Nephron (organoid): ENCODE measurements around the gene ZNF536.
"Not testable (repeated sequence)": the region's sequence is repeated elsewhere in the genome, so short reads cannot be mapped to it uniquely, and the experiment has no call there.

Experiments used
- H3K27ac Mint-ChIP-seq, 3 experiments: 2 replicates each; pipeline ENCODE4 v1.8.0; 2020; ENCODE audit warnings: mixed read lengths in 3 of 3, mild to moderate bottlenecking in 2 of 3, moderate library complexity in 1 of 3
- H3K27me3 Mint-ChIP-seq: 2 replicates; pipeline ENCODE4 v1.8.0; 2021; ENCODE audit warnings: low read depth, mild to moderate bottlenecking, moderate library complexity, mixed read lengths
- H3K36me3 Mint-ChIP-seq: 2 replicates; pipeline ENCODE4 v1.8.0; 2020; ENCODE audit warnings: low read depth, mixed read lengths
- H3K4me1 Mint-ChIP-seq: 2 replicates; pipeline ENCODE4 v1.8.0; 2020; ENCODE audit warnings: mixed read lengths
- H3K4me3 Mint-ChIP-seq, 3 experiments: 2 replicates each; pipeline ENCODE4 v1.8.0; 2020; ENCODE audit warnings: mild to moderate bottlenecking in 3 of 3, mixed read lengths in 3 of 3, moderate library complexity in 2 of 3
- H3K9me3 Mint-ChIP-seq: 2 replicates; pipeline ENCODE4 v1.8.0; 2020; ENCODE audit warnings: mixed read lengths
- CTCF ChIP-seq, 3 experiments: fragments of 200-600 bp; sonication (generic); IDR thresholded peaks; one replicate each; pipeline ENCODE4 v1.5.0; 2021; ENCODE audit warnings: antibody characterized with exemption in 3 of 3; ENCODE audit not compliant: unreplicated experiment in 3 of 3

Gene ZNF536

GRCh38 chr19:30344446-30345425 is 27.4 kb upstream of the ZNF536 start:
- Mint-ChIP-seq H3K9me3 (no peaks in the 10 kb centered on the region), H3K4me1 (peaks cover 14% of the 10 kb centered on the region), H3K27ac (no peak overlapping the region), H3K27me3 (peaks cover 5% of the 10 kb centered on the region), H3K36me3 (no peaks in the 10 kb centered on the region), H3K4me3 (no peak overlapping the region)
- TF ChIP-seq CTCF (IDR thresholded peaks at IDR 0.05; ENCODE audit: unreplicated experiment in 3 of 3): no peak

- Mint-ChIP-seq H3K4me3 (no peak overlapping the region), H3K4me1 (peaks cover 11% of the 10 kb centered on the region), H3K9me3 (no peaks in the 10 kb centered on the region), H3K27ac (no peak overlapping the region), H3K27me3 (peaks cover 5% of the 10 kb centered on the region), H3K36me3 (no peaks in the 10 kb centered on the region)
- TF ChIP-seq CTCF (IDR thresholded peaks at IDR 0.05; ENCODE audit: unreplicated experiment in 3 of 3): no peak
These were observed 26.5 kb upstream of the ZNF536 start for GRCh38 chr19:30345686-30346085.

GRCh38 chr19:30346468-30346867 is 25.7 kb upstream of the ZNF536 start:
- not testable (repeated sequence) for H3K27ac Mint-ChIP-seq, H3K9me3 Mint-ChIP-seq, H3K4me3 Mint-ChIP-seq, H3K4me1 Mint-ChIP-seq, H3K27me3 Mint-ChIP-seq, H3K36me3 Mint-ChIP-seq

GRCh38 chr19:30349131-30349730 is 23.0 kb upstream of the ZNF536 start:
- no peak overlapping the region for H3K4me3 Mint-ChIP-seq
- H3K27ac Mint-ChIP-seq: no peak overlapping the region
- H3K27me3 Mint-ChIP-seq: peaks cover 17% of the 10 kb centered on the region
- no peak for TF ChIP-seq CTCF (IDR thresholded peaks at IDR 0.05; ENCODE audit: unreplicated experiment in 3 of 3)
- H3K4me1 Mint-ChIP-seq: peaks cover 4% of the 10 kb centered on the region
- no peaks in the 10 kb centered on the region for H3K36me3 Mint-ChIP-seq
- H3K9me3 Mint-ChIP-seq: no peaks in the 10 kb centered on the region

- no peak for TF ChIP-seq CTCF (IDR thresholded peaks at IDR 0.05; ENCODE audit: unreplicated experiment in 3 of 3)
These were observed 21.2 kb upstream of the ZNF536 start for GRCh38 chr19:30350692-30351663.

GRCh38 chr19:30351774-30352173 is 20.4 kb upstream of the ZNF536 start:
- TF ChIP-seq CTCF (IDR thresholded peaks at IDR 0.05; ENCODE audit: unreplicated experiment in 3 of 3): no peak
- H3K27ac Mint-ChIP-seq: no peak overlapping the region
- H3K4me1 Mint-ChIP-seq: peaks cover 4% of the 10 kb centered on the region
- H3K27me3 Mint-ChIP-seq: peaks cover 19% of the 10 kb centered on the region
- no peaks in the 10 kb centered on the region for H3K36me3 Mint-ChIP-seq
- H3K9me3 Mint-ChIP-seq: no peaks in the 10 kb centered on the region
- no peak overlapping the region for H3K4me3 Mint-ChIP-seq

More at GRCh38 chr19:30350692-30351663, 21.2 kb upstream of the ZNF536 start:
- H3K4me3 Mint-ChIP-seq: no peak overlapping the region
- no peaks in the 10 kb centered on the region for H3K9me3 Mint-ChIP-seq
- H3K27me3 Mint-ChIP-seq: peaks cover 19% of the 10 kb centered on the region
- peaks cover 4% of the 10 kb centered on the region for H3K4me1 Mint-ChIP-seq
- H3K36me3 Mint-ChIP-seq: no peaks in the 10 kb centered on the region
- H3K27ac Mint-ChIP-seq: no peak overlapping the region
